K562 (cell line): ENCODE measurements around the gene DUS1L. TPM values are rescaled to one million over a fixed set of nuclear protein-coding genes. Genes with fewer than 3 reads are reported as not detected.

Experiments
- AFF4 ChIP-seq: sonication (generic); formaldehyde crosslinking; IDR thresholded peaks from 2 replicates; pipeline ENCODE4 v1.8.0; 2023; ENCODE audit warnings: mild to moderate bottlenecking, missing genetic modification reagents
- BDP1 ChIP-seq: IDR thresholded peaks from 3 replicates; pipeline ENCODE4 v1.6.1; 2011; ENCODE audit not compliant: insufficient read length, insufficient read depth
- E2F1 ChIP-seq: sonication (generic); formaldehyde crosslinking; IDR thresholded peaks from 2 replicates; pipeline ENCODE4 v1.8.1; 2023; ENCODE audit warnings: mild to moderate bottlenecking, missing genetic modification reagents, moderate library complexity
- HNRNPL ChIP-seq: fragments of 200-400 bp; formaldehyde crosslinking; IDR thresholded peaks from 2 replicates; pipeline ENCODE4 v1.6.1; 2017; ENCODE audit warnings: low read depth, mild to moderate bottlenecking, low read length
- MECOM ChIP-seq: fragments of 250-450 bp; sonication (Bioruptor Pico); IDR thresholded peaks from 2 replicates; pipeline ENCODE4 v1.8.0; 2022; ENCODE audit warnings: inconsistent platforms
- NELFE ChIP-seq: IDR thresholded peaks from 2 replicates; pipeline ENCODE4 v1.6.1; 2011; ENCODE audit warnings: mild to moderate bottlenecking; ENCODE audit not compliant: insufficient read depth, insufficient read length
- RFX7 ChIP-seq: fragments of 250-450 bp; sonication (Bioruptor Pico); IDR thresholded peaks from 2 replicates; pipeline ENCODE4 v1.5.1; 2021; ENCODE audit warnings: mild to moderate bottlenecking
- SMARCA5 ChIP-seq: fragments of 450-650 bp; IDR thresholded peaks from 2 replicates; pipeline ENCODE4 v1.6.1; 2016
- TGIF2 ChIP-seq: sonication (generic); formaldehyde crosslinking; IDR thresholded peaks from 2 replicates; pipeline ENCODE4 v1.8.1; 2022; ENCODE audit warnings: mild to moderate bottlenecking, missing genetic modification reagents, moderate library complexity
- TSC22D4 ChIP-seq: fragments of 450-650 bp; IDR thresholded peaks from 2 replicates; pipeline ENCODE4 v1.6.1; 2016; ENCODE audit warnings: missing genetic modification characterization, missing biosample characterization, control low read depth
- YY1 ChIP-seq, 3 experiments: IDR thresholded peaks; 2 replicates each; pipeline ENCODE4 v1.6.1; 2011; ENCODE audit warnings: low read length in 2 of 3, mild to moderate bottlenecking in 2 of 3, moderate library complexity in 2 of 3, borderline replicate concordance in 1 of 3, control low read depth in 1 of 3, low read depth in 1 of 3; ENCODE audit not compliant: insufficient read depth in 3 of 3, insufficient replicate concordance in 2 of 3, control insufficient read depth in 1 of 3, insufficient read length in 1 of 3; ENCODE audit errors: extremely low read depth in 1 of 3
- ZC3H8 ChIP-seq: fragments of 450-650 bp; IDR thresholded peaks from 2 replicates; pipeline ENCODE4 v1.6.1; 2017
- ZNF224 ChIP-seq: sonication (generic); formaldehyde crosslinking; IDR thresholded peaks from 2 replicates; pipeline ENCODE4 v1.8.0; 2022; ENCODE audit warnings: mild to moderate bottlenecking, missing genetic modification reagents
- ZNF639 ChIP-seq, 2 experiments: fragments of 200-800 bp in 1 of 2; sonication (Bioruptor generic) in 1 of 2; sonication (generic) in 1 of 2; formaldehyde crosslinking in 1 of 2; IDR thresholded peaks in 1 of 2; conservative IDR thresholded peaks in 1 of 2; 2 replicates each; pipeline versions ENCODE4 v1.5.0 to v1.6.1; 2016 to 2020; ENCODE audit warnings: missing compliant biosample characterization in 1 of 2, missing genetic modification characterization in 1 of 2, missing genetic modification reagents in 1 of 2
- ZSCAN29 ChIP-seq: fragments of 450-650 bp; IDR thresholded peaks from 2 replicates; pipeline ENCODE4 v1.6.1; 2017
- polyA plus RNA-seq, 8 experiments: library from polyadenylated mRNA; depleted of rRNA in 4 of 8; stranded (reverse) in 5 of 8; unstranded in 3 of 8; fragments of >200 nt; fragmentation: Nextera tagmentation in 2 of 8; fragmentation: Illumina TruSeq in 1 of 8; extraction: Ambion mirVana in 2 of 8; extraction: Trizol in 1 of 8; gene quantifications; 2 replicates each; pipeline versions ENCODE4 v1.2.1 to v1.2.3, GENCODE V29; 2011 to 2014; ENCODE audit warnings: inconsistent platforms in 1 of 8, missing spikeins in 1 of 8
- total RNA-seq, 7 experiments: library from RNA; depleted of rRNA in 6 of 7; stranded (reverse); fragments of >200 nt in 6 of 7; fragmentation: Illumina TruSeq in 2 of 7; extraction: Trizol in 2 of 7; gene quantifications; 2 replicates each; pipeline versions ENCODE4 v1.2.1 to v1.2.3, GENCODE V29; 2011 to 2021; ENCODE audit warnings: low replicate concordance in 1 of 7
- TF ChIP-seq, protein P1 (sequence below): fragments of 450-650 bp; IDR thresholded peaks from one replicate; pipeline ENCODE4 v1.6.1; 2018; ENCODE audit warnings: mild to moderate bottlenecking, moderate library complexity; ENCODE audit not compliant: partially characterized antibody
- TF ChIP-seq, protein P2 (sequence below): sonication (generic); formaldehyde crosslinking; IDR thresholded peaks from 2 replicates; pipeline ENCODE4 v1.9.0; 2022; ENCODE audit warnings: mild to moderate bottlenecking, missing genetic modification reagents
- TF ChIP-seq, protein P3 (sequence below): sonication (generic); formaldehyde crosslinking; IDR thresholded peaks from 2 replicates; pipeline ENCODE4 v1.5.0; 2020; ENCODE audit warnings: missing genetic modification reagents

DUS1L gene
- total and polyA plus RNA-seq, 9 of the 15 experiments (the other 6 are each of a cell fraction or from before 2014, with no cell fraction given) = 7.8 to 210 (median 83.9) TPM

GRCh38 chr17:82092995-82093751 lies 27.6 kb upstream of the DUS1L start (continued):
- TF ChIP-seq AFF4 (CRISPR knock-in tag) (no peak), TSC22D4 (tag) (no peak), SMARCA5 (no peak), ZSCAN29 (no peak), NELFE (no peak), HNRNPL (peak; percentile 67; the same call in 1 of the 2 replicates), TGIF2 (CRISPR knock-in tag) (no peak), E2F1 (CRISPR knock-in tag) (no peak), ZNF224 (no peak), MECOM (CRISPR knock-in tag) (no peak), BDP1 (no peak), ZNF639 (CRISPR knock-in tag; conservative IDR thresholded peaks at IDR 0.05 in 1 of 2, IDR thresholded peaks at IDR 0.05 in 1 of 2) (no peak), YY1 (IDR thresholded peaks at IDR 0.05; ENCODE audit: borderline replicate concordance in 1 of 3, control insufficient read depth in 1 of 3, extremely low read depth in 1 of 3, insufficient read depth in 3 of 3, insufficient read length in 1 of 3, insufficient replicate concordance in 2 of 3, low read depth in 1 of 3, low read length in 2 of 3) (no peak), RFX7 (CRISPR knock-in tag) (no peak), ZC3H8 (no peak)
- TF ChIP-seq, protein P1, sequence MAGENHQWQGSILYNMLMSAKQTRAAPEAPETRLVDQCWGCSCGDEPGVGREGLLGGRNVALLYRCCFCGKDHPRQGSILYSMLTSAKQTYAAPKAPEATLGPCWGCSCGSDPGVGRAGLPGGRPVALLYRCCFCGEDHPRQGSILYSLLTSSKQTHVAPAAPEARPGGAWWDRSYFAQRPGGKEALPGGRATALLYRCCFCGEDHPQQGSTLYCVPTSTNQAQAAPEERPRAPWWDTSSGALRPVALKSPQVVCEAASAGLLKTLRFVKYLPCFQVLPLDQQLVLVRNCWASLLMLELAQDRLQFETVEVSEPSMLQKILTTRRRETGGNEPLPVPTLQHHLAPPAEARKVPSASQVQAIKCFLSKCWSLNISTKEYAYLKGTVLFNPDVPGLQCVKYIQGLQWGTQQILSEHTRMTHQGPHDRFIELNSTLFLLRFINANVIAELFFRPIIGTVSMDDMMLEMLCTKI = no peak
- TF ChIP-seq, protein P2, sequence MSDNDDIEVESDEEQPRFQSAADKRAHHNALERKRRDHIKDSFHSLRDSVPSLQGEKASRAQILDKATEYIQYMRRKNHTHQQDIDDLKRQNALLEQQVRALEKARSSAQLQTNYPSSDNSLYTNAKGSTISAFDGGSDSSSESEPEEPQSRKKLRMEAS (CRISPR knock-in tag) = no peak
- TF ChIP-seq, protein P3, sequence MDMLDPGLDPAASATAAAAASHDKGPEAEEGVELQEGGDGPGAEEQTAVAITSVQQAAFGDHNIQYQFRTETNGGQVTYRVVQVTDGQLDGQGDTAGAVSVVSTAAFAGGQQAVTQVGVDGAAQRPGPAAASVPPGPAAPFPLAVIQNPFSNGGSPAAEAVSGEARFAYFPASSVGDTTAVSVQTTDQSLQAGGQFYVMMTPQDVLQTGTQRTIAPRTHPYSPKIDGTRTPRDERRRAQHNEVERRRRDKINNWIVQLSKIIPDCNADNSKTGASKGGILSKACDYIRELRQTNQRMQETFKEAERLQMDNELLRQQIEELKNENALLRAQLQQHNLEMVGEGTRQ (CRISPR knock-in tag) = no peak
